Measurements from ENCODE around the gene LDLR. TPM values are rescaled to one million over a fixed set of nuclear protein-coding genes. Genes with fewer than 3 reads are reported as not detected.

LDLR gene
- total and polyA plus RNA-seq, 2 donors from 2014 or later: 17.6 to 42.4 TPM

DNA sequence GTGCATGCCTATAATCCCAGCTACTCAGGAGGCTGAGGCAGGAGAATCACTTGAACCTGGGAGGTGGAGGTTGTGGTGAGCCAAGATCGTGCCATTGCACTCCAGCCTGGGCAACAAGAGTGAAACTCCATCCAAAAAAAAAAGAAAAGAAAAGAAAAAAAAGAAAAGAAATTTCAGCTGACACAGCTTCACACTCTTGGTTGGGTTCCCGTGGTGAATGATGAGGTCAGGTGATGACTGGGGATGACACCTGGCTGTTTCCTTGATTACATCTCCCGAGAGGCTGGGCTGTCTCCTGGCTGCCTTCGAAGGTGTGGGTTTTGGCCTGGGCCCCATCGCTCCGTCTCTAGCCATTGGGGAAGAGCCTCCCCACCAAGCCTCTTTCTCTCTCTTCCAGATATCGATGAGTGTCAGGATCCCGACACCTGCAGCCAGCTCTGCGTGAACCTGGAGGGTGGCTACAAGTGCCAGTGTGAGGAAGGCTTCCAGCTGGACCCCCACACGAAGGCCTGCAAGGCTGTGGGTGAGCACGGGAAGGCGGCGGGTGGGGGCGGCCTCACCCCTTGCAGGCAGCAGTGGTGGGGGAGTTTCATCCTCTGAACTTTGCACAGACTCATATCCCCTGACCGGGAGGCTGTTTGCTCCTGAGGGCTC lies 22.0 kb downstream of the LDLR start:
- DNase-seq (no peak), FAIRE-seq (no peak)
- Histone ChIP-seq H3K4me1 (ENCODE audit: control insufficient read depth in 2 of 3, insufficient read depth in 2 of 3, low read depth in 1 of 3, low read length in 3 of 3) (no peaks in the 10 kb centered on the region), H3K4me3 (ENCODE audit: low read length in 3 of 3) (no peak overlapping the region), H3K9ac (ENCODE audit: low read length in 3 of 3) (no peak overlapping the region), H3K9me3 (ENCODE audit: control insufficient read depth in 2 of 3, insufficient read depth in 1 of 3, low read length in 3 of 3) (no peaks in the 10 kb centered on the region), H3K27ac (ENCODE audit: low read depth in 2 of 2, low read length in 2 of 2) (no peak overlapping the region), H3K27me3 (ENCODE audit: control insufficient read depth, insufficient read depth, low read length) (no peaks in the 10 kb centered on the region), H3K36me3 (ENCODE audit: control insufficient read depth in 2 of 3, insufficient read depth in 3 of 3, low read length in 3 of 3) (peaks cover 2 to 24% (median 7%) of the 10 kb centered on the region in 3 donors)
- intact Hi-C loops (cut with DNase I): no loop called here
- TF ChIP-seq, protein P1, sequence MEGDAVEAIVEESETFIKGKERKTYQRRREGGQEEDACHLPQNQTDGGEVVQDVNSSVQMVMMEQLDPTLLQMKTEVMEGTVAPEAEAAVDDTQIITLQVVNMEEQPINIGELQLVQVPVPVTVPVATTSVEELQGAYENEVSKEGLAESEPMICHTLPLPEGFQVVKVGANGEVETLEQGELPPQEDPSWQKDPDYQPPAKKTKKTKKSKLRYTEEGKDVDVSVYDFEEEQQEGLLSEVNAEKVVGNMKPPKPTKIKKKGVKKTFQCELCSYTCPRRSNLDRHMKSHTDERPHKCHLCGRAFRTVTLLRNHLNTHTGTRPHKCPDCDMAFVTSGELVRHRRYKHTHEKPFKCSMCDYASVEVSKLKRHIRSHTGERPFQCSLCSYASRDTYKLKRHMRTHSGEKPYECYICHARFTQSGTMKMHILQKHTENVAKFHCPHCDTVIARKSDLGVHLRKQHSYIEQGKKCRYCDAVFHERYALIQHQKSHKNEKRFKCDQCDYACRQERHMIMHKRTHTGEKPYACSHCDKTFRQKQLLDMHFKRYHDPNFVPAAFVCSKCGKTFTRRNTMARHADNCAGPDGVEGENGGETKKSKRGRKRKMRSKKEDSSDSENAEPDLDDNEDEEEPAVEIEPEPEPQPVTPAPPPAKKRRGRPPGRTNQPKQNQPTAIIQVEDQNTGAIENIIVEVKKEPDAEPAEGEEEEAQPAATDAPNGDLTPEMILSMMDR (IDR thresholded peaks at IDR 0.05; ENCODE audit: borderline replicate concordance, extremely low read depth, insufficient read depth): no peak

GRCh38 chr19:11111771-11112144 lies 22.5 kb downstream of the LDLR start:
- no peak overlapping the region for H3K27ac ChIP-seq (ENCODE audit: low read depth in 2 of 2, low read length in 2 of 2)
- H3K4me3 ChIP-seq (ENCODE audit: low read length in 3 of 3): no peak overlapping the region
- H3K9me3 ChIP-seq (ENCODE audit: control insufficient read depth in 2 of 3, insufficient read depth in 1 of 3, low read length in 3 of 3): no peaks in the 10 kb centered on the region
- FAIRE-seq (no peak), DNase-seq (no peak)
- H3K4me1 ChIP-seq (ENCODE audit: control insufficient read depth in 2 of 3, insufficient read depth in 2 of 3, low read depth in 1 of 3, low read length in 3 of 3): no peaks in the 10 kb centered on the region
- TF ChIP-seq, protein P1 (IDR thresholded peaks at IDR 0.05; ENCODE audit: borderline replicate concordance, extremely low read depth, insufficient read depth): no peak
- no peaks in the 10 kb centered on the region for H3K27me3 ChIP-seq (ENCODE audit: control insufficient read depth, insufficient read depth, low read length)
- H3K9ac ChIP-seq (ENCODE audit: low read length in 3 of 3): no peak overlapping the region
- peaks cover 2 to 25% (median 7%) of the 10 kb centered on the region in 3 donors for H3K36me3 ChIP-seq (ENCODE audit: control insufficient read depth in 2 of 3, insufficient read depth in 3 of 3, low read length in 3 of 3)
- intact Hi-C loops (cut with DNase I): no loop called here

DNA sequence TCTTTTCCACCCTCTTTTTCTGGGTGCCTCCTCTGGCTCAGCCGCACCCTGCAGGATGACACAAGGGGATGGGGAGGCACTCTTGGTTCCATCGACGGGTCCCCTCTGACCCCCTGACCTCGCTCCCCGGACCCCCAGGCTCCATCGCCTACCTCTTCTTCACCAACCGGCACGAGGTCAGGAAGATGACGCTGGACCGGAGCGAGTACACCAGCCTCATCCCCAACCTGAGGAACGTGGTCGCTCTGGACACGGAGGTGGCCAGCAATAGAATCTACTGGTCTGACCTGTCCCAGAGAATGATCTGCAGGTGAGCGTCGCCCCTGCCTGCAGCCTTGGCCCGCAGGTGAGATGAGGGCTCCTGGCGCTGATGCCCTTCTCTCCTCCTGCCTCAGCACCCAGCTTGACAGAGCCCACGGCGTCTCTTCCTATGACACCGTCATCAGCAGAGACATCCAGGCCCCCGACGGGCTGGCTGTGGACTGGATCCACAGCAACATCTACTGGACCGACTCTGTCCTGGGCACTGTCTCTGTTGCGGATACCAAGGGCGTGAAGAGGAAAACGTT lies 24.0 kb downstream of the LDLR start:
- FAIRE-seq (no peak), DNase-seq (no peak)
- TF ChIP-seq, protein P1 (IDR thresholded peaks at IDR 0.05; ENCODE audit: borderline replicate concordance, extremely low read depth, insufficient read depth): no peak
- no peak overlapping the region for H3K27ac ChIP-seq (ENCODE audit: low read depth in 2 of 2, low read length in 2 of 2)
- peaks cover 2 to 21% (median 9%) of the 10 kb centered on the region in 3 donors for H3K36me3 ChIP-seq (ENCODE audit: control insufficient read depth in 2 of 3, insufficient read depth in 3 of 3, low read length in 3 of 3)
- no peaks in the 10 kb centered on the region for H3K27me3 ChIP-seq (ENCODE audit: control insufficient read depth, insufficient read depth, low read length)
- H3K4me1 ChIP-seq (ENCODE audit: control insufficient read depth in 2 of 3, insufficient read depth in 2 of 3, low read depth in 1 of 3, low read length in 3 of 3): no peaks in the 10 kb centered on the region
- intact Hi-C loops (cut with DNase I): no loop called here
- no peaks in the 10 kb centered on the region for H3K9me3 ChIP-seq (ENCODE audit: control insufficient read depth in 2 of 3, insufficient read depth in 1 of 3, low read length in 3 of 3)
- H3K4me3 ChIP-seq (ENCODE audit: low read length in 3 of 3): no peak overlapping the region
- H3K9ac ChIP-seq (ENCODE audit: low read length in 3 of 3): no peak overlapping the region
